ENCODE measurements around the gene GABBR2. TPM values are rescaled to one million over a fixed set of nuclear protein-coding genes. Genes with fewer than 3 reads are reported as not detected.

The GABBR2 gene
- total RNA-seq, 2 experiments from 2014 or later = not detected

- no peak overlapping the region for H2AFZ ChIP-seq (ENCODE audit: low read length)
- DNase-seq (ENCODE audit: low spot score) = no peak
- no peaks in the 10 kb centered on the region for H3K36me3 ChIP-seq (ENCODE audit: insufficient read depth, low read length)
- no peaks in the 10 kb centered on the region for H3K9me3 ChIP-seq (ENCODE audit: low read length)
- H4K20me1 ChIP-seq (ENCODE audit: insufficient read depth, low read length) = no peaks in the 10 kb centered on the region
- no peak overlapping the region for H3K27ac ChIP-seq (ENCODE audit: low read depth, low read length, poor library complexity, severe bottlenecking)
- H3K79me2 ChIP-seq (ENCODE audit: insufficient read depth, low read depth, low read length) = no peaks in the 10 kb centered on the region
- no peaks in the 10 kb centered on the region for H3K9me2 ChIP-seq (ENCODE audit: insufficient read depth, low read length)
- no peak overlapping the region; the same call in 1 of the 2 replicates for H3K4me2 ChIP-seq (ENCODE audit: low read length)
- no TSS peak for BruUV-seq (replicated peaks)
- TF ChIP-seq EZH2phosphoT487 (IDR thresholded peaks at IDR 0.05; ENCODE audit: borderline replicate concordance, low read depth, low read length) (no peak), CTCF (conservative IDR thresholded peaks at IDR 0.05; ENCODE audit: low read length) (no peak)
- H3K4me1 ChIP-seq (ENCODE audit: insufficient read depth, low read length, poor library complexity, severe bottlenecking) = peaks cover 16% of the 10 kb centered on the region
- POLR2A ChIA-PET = interaction anchor here (1.5 kb wide), 1 partner anchor 9 kb away, joined by 5 read pairs; no protein-coding TSS in a partner anchor
- CTCF ChIA-PET (ENCODE audit: unreplicated experiment) = no interaction called here
- intact Hi-C loops (cut with micrococcal nuclease; ENCODE audit: unreplicated experiment) = no loop called here
- no peak overlapping the region for H3K4me3 ChIP-seq (ENCODE audit: low read depth, low read length, poor library complexity, severe bottlenecking)
Observed at GRCh38 chr9:98332405-98332831, 376.3 kb downstream of the GABBR2 start.

- no peak for TF ChIP-seq CTCF (conservative IDR thresholded peaks at IDR 0.05; ENCODE audit: low read length)
- no peak for TF ChIP-seq EZH2phosphoT487 (IDR thresholded peaks at IDR 0.05; ENCODE audit: borderline replicate concordance, low read depth, low read length)
- Histone ChIP-seq H3K36me3 (ENCODE audit: insufficient read depth, low read length) (no peaks in the 10 kb centered on the region), H3K4me1 (ENCODE audit: insufficient read depth, low read length, poor library complexity, severe bottlenecking) (peaks cover 22% of the 10 kb centered on the region), H3K4me2 (ENCODE audit: low read length) (no peak overlapping the region), H3K27ac (ENCODE audit: low read depth, low read length, poor library complexity, severe bottlenecking) (no peak overlapping the region), H3K9me3 (ENCODE audit: low read length) (no peaks in the 10 kb centered on the region), H2AFZ (ENCODE audit: low read length) (no peak overlapping the region), H4K20me1 (ENCODE audit: insufficient read depth, low read length) (no peaks in the 10 kb centered on the region), H3K4me3 (ENCODE audit: low read depth, low read length, poor library complexity, severe bottlenecking) (no peak overlapping the region), H3K9me2 (ENCODE audit: insufficient read depth, low read length) (no peaks in the 10 kb centered on the region), H3K79me2 (ENCODE audit: insufficient read depth, low read depth, low read length) (no peaks in the 10 kb centered on the region)
- no TSS peak for BruUV-seq (replicated peaks)
- ChIA-PET POLR2A (interaction anchor here (0.7 to 1.6 kb wide), 4 partner anchors 24 to 1733 kb away, joined by 3 to 4 read pairs (median 3); no protein-coding TSS in a partner anchor), CTCF (ENCODE audit: unreplicated experiment) (no interaction called here)
- DNase-seq (ENCODE audit: low spot score) = no peak
- intact Hi-C loops (cut with micrococcal nuclease; ENCODE audit: unreplicated experiment) = no loop called here
Observed at GRCh38 chr9:98331536-98332259, 377.0 kb downstream of the GABBR2 start.

GRCh38 chr9:98330831-98331230 lies 377.9 kb downstream of the GABBR2 start:
- POLR2A ChIA-PET = interaction anchor here (0.6 to 1.6 kb wide), 4 partner anchors 21 to 788 kb away, joined by 3 to 8 read pairs (median 4); no protein-coding TSS in a partner anchor
- H3K36me3 ChIP-seq (ENCODE audit: insufficient read depth, low read length) = no peaks in the 10 kb centered on the region
- no peak for DNase-seq (ENCODE audit: low spot score)
- TF ChIP-seq EZH2phosphoT487 (IDR thresholded peaks at IDR 0.05; ENCODE audit: borderline replicate concordance, low read depth, low read length) = no peak
- no peak for TF ChIP-seq CTCF (conservative IDR thresholded peaks at IDR 0.05; ENCODE audit: low read length)
- CTCF ChIA-PET (ENCODE audit: unreplicated experiment) = no interaction called here
- no peaks in the 10 kb centered on the region for H3K9me3 ChIP-seq (ENCODE audit: low read length)
- intact Hi-C loops (cut with micrococcal nuclease; ENCODE audit: unreplicated experiment) = no loop called here
- H2AFZ ChIP-seq (ENCODE audit: low read length) = no peak overlapping the region
- no TSS peak for BruUV-seq (replicated peaks)
- H4K20me1 ChIP-seq (ENCODE audit: insufficient read depth, low read length) = no peaks in the 10 kb centered on the region
- H3K4me3 ChIP-seq (ENCODE audit: low read depth, low read length, poor library complexity, severe bottlenecking) = no peak overlapping the region
- no peak overlapping the region for H3K4me2 ChIP-seq (ENCODE audit: low read length)
- peaks cover 28% of the 10 kb centered on the region for H3K4me1 ChIP-seq (ENCODE audit: insufficient read depth, low read length, poor library complexity, severe bottlenecking)
- no peaks in the 10 kb centered on the region for H3K79me2 ChIP-seq (ENCODE audit: insufficient read depth, low read depth, low read length)
- no peak overlapping the region for H3K27ac ChIP-seq (ENCODE audit: low read depth, low read length, poor library complexity, severe bottlenecking)
- no peaks in the 10 kb centered on the region for H3K9me2 ChIP-seq (ENCODE audit: insufficient read depth, low read length)
